ENCODE results near the gene PACS1. TPM values are rescaled to one million over a fixed set of nuclear protein-coding genes. Genes with fewer than 3 reads are reported as not detected.

The PACS1 gene
- total RNA-seq, 4 donors from 2014 or later, result 17.9 to 37.6 (median 25.4) TPM

- TF ChIP-seq POLR2A (IDR thresholded peaks at IDR 0.05) (no peak), CTCF (IDR thresholded peaks at IDR 0.05) (no peak)
- intact Hi-C loops (cut with DNase I), result loop anchor here (10.0 kb wide), 1 partner anchor 61 kb away; no protein-coding TSS in a partner anchor
- Histone ChIP-seq H3K36me3 (peaks cover 0 to 47% (median 3%) of the 10 kb centered on the region in 3 donors), H3K4me3 (no peak overlapping the region), H3K27me3 (peaks cover 0 to 2% (median 0%) of the 10 kb centered on the region in 4 donors), H3K4me1 (peaks cover 18 to 51% (median 23%) of the 10 kb centered on the region in 3 donors), H3K27ac (no peak overlapping the region), H3K9me3 (no peaks in the 10 kb centered on the region)
- 80 to 89% methylated on average over 5 to 13 of the region's 13 CpGs for WGBS, 2 donors
- no peak for DNase-seq
Measured at GRCh38 chr11:66285250-66285947, 215.3 kb downstream of the PACS1 start.

GRCh38 chr11:66286699-66287098 is 216.6 kb downstream of the PACS1 start:
- no peak for TF ChIP-seq POLR2A (IDR thresholded peaks at IDR 0.05)
- TF ChIP-seq CTCF (IDR thresholded peaks at IDR 0.05), result no peak
- peaks cover 0 to 47% (median 3%) of the 10 kb centered on the region in 3 donors for H3K36me3 ChIP-seq
- H3K27me3 ChIP-seq, result peaks cover 0 to 14% (median 0%) of the 10 kb centered on the region in 4 donors
- no peak overlapping the region for H3K4me3 ChIP-seq
- DNase-seq, result no peak
- no peaks in the 10 kb centered on the region for H3K9me3 ChIP-seq
- intact Hi-C loops (cut with DNase I), result loop anchor here (10.0 kb wide), 1 partner anchor 62 kb away; no protein-coding TSS in a partner anchor
- no peak overlapping the region for H3K27ac ChIP-seq
- WGBS, 2 donors, result 92% methylated on average over 3 of the region's 5 CpGs; no CpG with 5 or more reads in 1 of the 2 donors
- peaks cover 18 to 58% (median 23%) of the 10 kb centered on the region in 3 donors for H3K4me1 ChIP-seq

GRCh38 chr11:66287211-66287888 is 217.3 kb downstream of the PACS1 start:
- intact Hi-C loops (cut with DNase I), result loop anchor here (10.0 kb wide), 1 partner anchor 63 kb away; no protein-coding TSS in a partner anchor
- peaks cover 0 to 47% (median 3%) of the 10 kb centered on the region in 3 donors for H3K36me3 ChIP-seq
- DNase-seq, result no peak
- no peak for TF ChIP-seq CTCF (IDR thresholded peaks at IDR 0.05)
- no peak for TF ChIP-seq POLR2A (IDR thresholded peaks at IDR 0.05)
- H3K9me3 ChIP-seq, result no peaks in the 10 kb centered on the region
- 69 to 70% methylated on average over 6 to 8 of the region's 10 CpGs for WGBS, 2 donors
- peak overlapping the region in 1 of 4 donors; percentile 78 for H3K4me3 ChIP-seq
- H3K27me3 ChIP-seq, result peaks cover 5 to 21% (median 5%) of the 10 kb centered on the region in 4 donors
- H3K27ac ChIP-seq, result no peak overlapping the region
- peaks cover 23 to 59% (median 29%) of the 10 kb centered on the region in 3 donors for H3K4me1 ChIP-seq

GRCh38 chr11:66287889-66288670 is 218.0 kb downstream of the PACS1 start:
- Histone ChIP-seq H3K4me1 (peaks cover 24 to 55% (median 26%) of the 10 kb centered on the region in 3 donors), H3K4me3 (peak overlapping the region; percentile 60 to 99 (median 82)), H3K27ac (peak overlapping the region; percentile 91 to 99 (median 96)), H3K36me3 (peaks cover 0 to 46% (median 3%) of the 10 kb centered on the region in 3 donors), H3K9me3 (no peaks in the 10 kb centered on the region), H3K27me3 (peaks cover 6 to 28% (median 10%) of the 10 kb centered on the region in 4 donors)
- intact Hi-C loops (cut with DNase I), result loop anchor here (10.0 kb wide), 1 partner anchor 63 kb away; no protein-coding TSS in a partner anchor
- WGBS, 2 donors, result 19 to 29% methylated on average over 7 to 10 of the region's 20 CpGs
- TF ChIP-seq POLR2A (IDR thresholded peaks at IDR 0.05) (no peak), CTCF (IDR thresholded peaks at IDR 0.05) (no peak)
- no peak for DNase-seq
